SJCRH30 (cell line): ENCODE measurements around the gene PDSS2. TPM values are rescaled to one million over a fixed set of nuclear protein-coding genes. Genes with fewer than 3 reads are reported as not detected.

Experiments
- DNase-seq, 2 experiments: peaks; one replicate each; pipeline ENCODE4 v3.0.0-alpha.2; 2015 to 2020
- H3K27ac ChIP-seq: fragments of 250-450 bp; sonication (Bioruptor Pico); 2 replicates; pipeline ENCODE4 v1.5.1; 2020; ENCODE audit warnings: mild to moderate bottlenecking, moderate library complexity
- H3K27me3 ChIP-seq: fragments of 250-450 bp; sonication (Bioruptor Pico); 2 replicates; pipeline ENCODE4 v1.5.1; 2020; ENCODE audit warnings: mild to moderate bottlenecking, moderate library complexity
- H3K36me3 ChIP-seq: fragments of 250-450 bp; sonication (Bioruptor Pico); 2 replicates; pipeline ENCODE4 v1.5.1; 2020; ENCODE audit warnings: mild to moderate bottlenecking, moderate library complexity
- H3K4me1 ChIP-seq: fragments of 250-450 bp; sonication (Bioruptor Pico); 2 replicates; pipeline ENCODE4 v1.5.1; 2020; ENCODE audit warnings: mild to moderate bottlenecking, moderate library complexity
- H3K4me3 ChIP-seq: fragments of 250-450 bp; sonication (Bioruptor Pico); 2 replicates; pipeline ENCODE4 v1.5.1; 2020; ENCODE audit warnings: mild to moderate bottlenecking, moderate library complexity
- H3K9me3 ChIP-seq: fragments of 250-450 bp; sonication (Bioruptor Pico); replicated peaks from 2 replicates; pipeline ENCODE4 v1.5.1; 2020; ENCODE audit warnings: mild to moderate bottlenecking, moderate library complexity
- total RNA-seq: library from RNA; depleted of rRNA; stranded (reverse); fragments of >200 nt; shearing (Covaris generic); gene quantifications from 2 replicates; pipeline ENCODE4 v1.2.3, GENCODE V29; 2014; rRNA removed

The PDSS2 gene
- total RNA-seq, 1 experiment from 2014 or later, result 9.3 TPM

DNA sequence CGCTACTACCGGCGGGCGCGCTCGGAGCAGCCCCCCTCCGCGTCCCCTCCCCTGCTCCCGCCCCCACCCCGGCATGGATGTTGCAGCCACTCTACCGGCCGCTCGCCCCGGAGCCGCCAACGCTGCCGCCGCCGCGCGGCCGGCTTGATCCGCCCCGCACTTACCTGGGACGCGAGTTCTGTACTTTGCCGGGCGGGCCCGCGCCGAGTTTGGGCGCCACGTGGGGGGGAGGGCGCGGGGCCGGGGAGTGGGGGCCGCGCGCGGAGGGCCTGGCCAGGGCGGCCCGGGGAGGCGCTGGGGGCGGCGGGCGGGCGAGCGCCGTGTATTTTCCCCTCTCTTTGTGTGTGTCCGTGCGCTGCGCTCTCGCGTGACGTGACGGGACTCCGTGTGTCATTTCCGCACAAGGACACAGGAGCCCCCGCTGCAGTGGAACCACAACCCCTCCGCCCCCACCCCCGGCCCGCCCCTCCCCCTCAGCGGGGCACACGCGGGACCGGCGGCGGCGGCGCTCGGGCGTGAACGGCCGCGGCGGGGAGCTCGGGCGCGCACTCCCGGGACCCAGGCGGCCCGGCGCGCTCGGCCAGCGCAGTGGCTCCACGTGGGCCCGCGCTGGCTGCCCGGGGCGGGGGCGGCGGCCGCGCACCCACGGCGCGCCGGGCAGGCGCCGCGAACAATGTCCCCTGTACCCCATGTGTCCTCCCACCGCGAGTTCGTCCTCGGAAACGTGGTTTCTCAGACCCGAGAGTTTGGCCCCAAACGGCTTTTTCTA is 344.3 kb downstream of the PDSS2 start, which contains the start of gene BEND3:
BEND3 (minus strand) TSS at position 590 of the 769 bp plus-strand sequence. CDS start 16,230 bp downstream, outside the sequence.
- H3K27ac ChIP-seq, result peak within 1 kb of the TSS; percentile 92
- no peaks in the 10 kb centered on the region for H3K36me3 ChIP-seq
- peak within 1 kb of the TSS; percentile 86 for H3K4me3 ChIP-seq
- DNase-seq, result peak; percentile 24 to 44
- H3K9me3 ChIP-seq, result no peaks in the 10 kb centered on the region
- peaks cover 4% of the 10 kb centered on the region; the same call in 1 of the 2 replicates for H3K4me1 ChIP-seq
- H3K27me3 ChIP-seq, result no peaks in the 10 kb centered on the region

DNA sequence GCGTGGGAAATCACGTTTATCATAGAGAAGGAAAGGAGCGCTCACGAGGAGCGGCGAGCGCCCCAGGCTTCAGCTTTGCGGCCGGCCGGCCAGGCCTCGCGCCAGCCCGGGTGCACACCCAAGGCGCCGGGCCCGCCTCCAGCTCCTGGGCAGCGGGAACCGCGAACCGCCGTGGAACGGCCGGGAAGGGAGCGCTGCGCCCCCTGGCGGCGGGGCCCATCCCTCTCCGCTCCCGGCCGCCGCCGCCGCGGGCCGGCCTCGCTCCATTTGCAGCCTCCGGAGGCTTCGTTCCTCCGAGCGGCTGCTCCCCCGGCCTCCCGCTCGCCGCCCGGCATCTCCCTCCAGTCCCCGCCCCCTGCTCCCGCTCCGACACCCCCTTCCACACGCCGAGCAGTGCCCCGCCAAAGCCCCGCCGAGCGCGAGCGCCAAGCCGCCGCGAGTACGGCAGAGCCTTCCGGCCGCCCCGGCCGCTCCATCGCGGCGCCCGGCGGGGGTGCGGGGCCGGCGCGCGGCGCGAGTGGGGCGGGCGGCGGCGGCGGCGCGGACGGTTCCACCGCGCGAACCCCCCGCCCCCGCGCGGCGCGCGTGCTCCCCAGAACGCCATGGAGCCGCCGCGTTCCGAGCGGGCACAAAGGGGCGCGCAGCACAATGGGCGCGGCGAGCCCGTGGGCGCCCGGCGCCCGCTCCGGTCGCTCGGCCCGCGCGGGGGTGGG is 345.0 kb downstream of the PDSS2 start:
- H3K9me3 ChIP-seq, result no peaks in the 10 kb centered on the region
- H3K27ac ChIP-seq, result peak overlapping the region; percentile 49; the same call in 1 of the 2 replicates
- no peaks in the 10 kb centered on the region for H3K27me3 ChIP-seq
- peaks cover 4% of the 10 kb centered on the region; the same call in 1 of the 2 replicates for H3K4me1 ChIP-seq
- peak overlapping the region; percentile 86 for H3K4me3 ChIP-seq
- peak; percentile 87 to 90 for DNase-seq
- H3K36me3 ChIP-seq, result no peaks in the 10 kb centered on the region

DNA sequence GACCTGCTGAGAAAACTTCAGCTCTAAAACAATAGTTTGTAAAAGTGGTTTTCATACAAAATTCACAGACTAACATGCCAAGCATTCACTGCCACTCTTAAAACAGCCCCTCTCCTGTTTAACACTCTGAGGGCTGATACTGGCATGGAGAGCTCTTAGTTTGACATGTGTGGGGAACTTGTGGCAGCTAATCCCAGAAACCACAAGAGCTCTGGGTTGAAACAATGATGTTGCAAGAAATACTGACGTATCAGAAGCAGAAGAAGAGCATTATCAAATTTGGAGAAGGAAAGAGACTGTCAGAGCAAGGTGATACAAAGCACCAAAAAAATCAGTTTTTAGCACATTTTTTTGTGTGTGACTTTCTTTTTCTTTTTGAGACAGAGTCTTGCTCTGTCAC is 349.2 kb downstream of the PDSS2 start:
- no peaks in the 10 kb centered on the region for H3K27me3 ChIP-seq
- peak in 1 of 2 experiments; percentile 26 for DNase-seq
- H3K36me3 ChIP-seq, result no peaks in the 10 kb centered on the region

DNA sequence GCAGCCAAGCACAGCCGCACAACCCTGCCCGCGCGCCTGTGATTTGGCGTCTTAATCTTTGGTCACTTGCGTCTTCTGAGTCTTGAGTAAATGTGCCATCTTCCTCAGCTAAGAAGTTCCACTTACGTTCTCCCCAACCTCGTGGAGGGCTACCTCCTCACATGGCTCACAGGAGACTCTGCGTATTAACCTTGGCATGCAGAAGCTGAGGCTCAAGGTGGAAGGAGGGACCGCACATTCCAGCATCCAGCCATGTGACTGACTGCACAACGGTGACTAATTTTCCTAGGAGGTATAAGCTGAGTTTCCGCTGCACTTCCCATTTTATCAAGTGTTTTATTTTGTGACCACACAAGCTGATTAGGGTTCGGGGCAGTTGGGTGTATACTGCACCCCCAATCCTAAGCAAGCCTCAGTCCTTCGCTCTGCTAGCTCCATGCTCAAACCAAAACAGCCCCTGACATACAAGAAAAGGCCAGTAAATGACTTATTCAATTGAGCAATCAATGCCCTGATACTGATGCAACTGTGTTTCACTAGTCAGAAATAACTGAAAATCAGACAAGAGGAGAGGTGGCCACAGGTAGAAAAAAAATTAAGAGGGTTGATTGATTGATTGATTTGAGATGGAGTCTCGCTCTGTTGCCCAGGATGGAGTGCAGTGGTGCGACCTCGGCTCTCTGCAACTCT is 351.0 kb downstream of the PDSS2 start:
- Histone ChIP-seq H3K4me1 (no peaks in the 10 kb centered on the region), H3K9me3 (no peaks in the 10 kb centered on the region), H3K27me3 (no peaks in the 10 kb centered on the region), H3K36me3 (no peaks in the 10 kb centered on the region), H3K27ac (no peak overlapping the region), H3K4me3 (no peak overlapping the region)
- DNase-seq, result no peak

More for the DNA sequence above, 349.2 kb downstream of the PDSS2 start:
- H3K4me3 ChIP-seq, result no peak overlapping the region
- H3K27ac ChIP-seq, result no peak overlapping the region
- H3K9me3 ChIP-seq, result no peaks in the 10 kb centered on the region
- H3K4me1 ChIP-seq, result peaks cover 4% of the 10 kb centered on the region; the same call in 1 of the 2 replicates

DNA sequence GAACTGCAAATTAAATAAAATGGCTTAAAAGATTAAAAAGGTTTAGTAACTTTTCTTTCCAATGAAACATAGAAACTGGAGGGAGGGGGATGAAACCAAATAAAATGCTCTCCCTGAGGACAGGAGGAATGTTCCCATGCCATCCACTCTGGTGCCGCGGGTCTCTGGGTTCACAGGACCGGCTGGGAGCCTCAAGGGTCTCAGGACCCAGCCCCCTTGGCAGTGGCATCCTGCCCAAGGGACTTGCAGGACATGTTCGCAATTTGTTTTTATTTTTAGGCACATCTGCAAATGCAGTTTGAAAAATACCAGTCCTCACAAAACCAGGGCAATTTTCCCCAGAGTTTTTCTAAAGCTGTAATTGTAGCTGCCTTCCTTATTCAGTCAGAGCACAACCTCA is 351.6 kb downstream of the PDSS2 start:
- Histone ChIP-seq H3K27me3 (no peaks in the 10 kb centered on the region), H3K9me3 (no peaks in the 10 kb centered on the region), H3K36me3 (no peaks in the 10 kb centered on the region), H3K4me1 (no peaks in the 10 kb centered on the region), H3K4me3 (no peak overlapping the region), H3K27ac (no peak overlapping the region)
- DNase-seq, result no peak

DNA sequence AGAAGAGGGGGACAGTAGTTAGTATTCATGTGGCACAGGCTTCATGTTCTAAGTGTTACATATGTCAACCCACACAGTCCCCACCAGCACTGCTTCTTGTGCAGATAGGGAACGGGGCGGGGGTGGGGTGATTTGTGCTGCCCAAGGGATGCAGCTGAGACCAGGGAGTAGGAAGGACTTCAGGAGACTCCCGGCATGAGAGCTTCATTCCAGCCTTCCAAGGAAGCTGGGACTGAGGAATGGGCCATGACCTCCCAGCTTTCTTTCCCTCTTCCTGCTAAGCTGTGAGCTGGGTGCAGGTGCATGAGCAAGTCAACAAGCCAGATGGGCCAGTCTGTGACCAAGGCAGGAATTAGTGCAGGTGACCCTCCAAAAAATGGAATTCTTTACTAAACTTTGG is 353.2 kb downstream of the PDSS2 start:
- DNase-seq, result no peak
- Histone ChIP-seq H3K27ac (no peak overlapping the region), H3K4me3 (no peak overlapping the region), H3K36me3 (no peaks in the 10 kb centered on the region), H3K4me1 (no peaks in the 10 kb centered on the region), H3K9me3 (no peaks in the 10 kb centered on the region), H3K27me3 (no peaks in the 10 kb centered on the region)

DNA sequence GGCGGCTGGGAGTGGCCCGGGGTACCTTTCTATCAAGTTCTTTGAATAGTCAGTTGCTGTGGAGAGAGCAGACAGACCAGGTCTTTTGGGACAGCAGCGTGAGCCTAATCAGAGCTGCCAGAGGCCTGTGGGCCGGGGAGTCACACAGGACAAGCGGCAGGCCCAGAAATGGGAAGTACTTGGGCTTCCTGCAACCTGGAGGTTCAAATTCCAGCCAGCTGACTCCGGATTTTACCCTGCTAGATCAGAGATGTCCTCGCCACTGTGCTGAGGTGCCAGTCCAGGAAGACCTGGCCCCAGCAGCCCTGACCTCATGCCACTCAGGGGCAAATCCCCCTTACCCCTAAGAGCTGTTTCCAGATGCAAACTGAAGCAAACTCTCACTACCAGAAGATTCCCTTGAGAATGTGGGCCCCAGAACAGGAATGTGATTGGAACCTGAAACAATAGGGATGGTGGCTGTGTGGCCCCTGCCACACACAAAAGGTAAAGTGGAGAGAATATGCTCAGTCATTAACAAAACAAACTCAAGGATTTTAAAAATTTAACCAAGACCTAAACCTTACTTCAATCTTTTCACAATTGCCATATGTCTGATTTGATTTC is 353.8 kb downstream of the PDSS2 start:
- Histone ChIP-seq H3K9me3 (no peaks in the 10 kb centered on the region), H3K36me3 (no peaks in the 10 kb centered on the region)
- no peak for DNase-seq

DNA sequence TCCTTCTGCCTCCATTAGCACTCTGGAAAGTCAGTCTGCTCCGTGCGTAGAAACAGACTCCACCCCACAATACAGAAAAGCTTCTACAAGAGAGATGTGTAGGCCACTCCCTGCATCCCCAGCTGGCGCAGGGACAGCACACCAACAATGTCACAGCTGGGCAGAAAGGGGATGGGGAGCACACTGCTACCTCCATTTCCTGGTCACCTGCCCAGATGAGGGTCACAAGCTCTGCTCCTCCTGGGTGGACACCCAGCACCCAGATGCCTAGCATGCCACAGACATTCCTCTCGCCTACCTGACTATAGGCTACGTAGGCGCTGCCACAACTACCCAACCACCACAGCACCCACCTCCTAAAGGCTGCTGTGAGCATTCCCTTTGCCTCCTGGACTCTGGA is 356.3 kb downstream of the PDSS2 start:
- H3K27me3 ChIP-seq, result no peaks in the 10 kb centered on the region

More for the DNA sequence above, 353.8 kb downstream of the PDSS2 start:
- Histone ChIP-seq H3K4me3 (no peak overlapping the region), H3K27me3 (no peaks in the 10 kb centered on the region), H3K4me1 (no peaks in the 10 kb centered on the region), H3K27ac (no peak overlapping the region)

More for the DNA sequence above, 356.3 kb downstream of the PDSS2 start:
- Histone ChIP-seq H3K9me3 (no peaks in the 10 kb centered on the region), H3K4me3 (no peak overlapping the region), H3K36me3 (no peaks in the 10 kb centered on the region), H3K27ac (no peak overlapping the region), H3K4me1 (no peaks in the 10 kb centered on the region)
- no peak for DNase-seq

Other genes with a start within 250 kb of the PDSS2 start
- gene SOBP, start 30.6 kb upstream of the PDSS2 start, total RNA-seq, result 7.0 and 7.8 TPM in 2 replicates